CD14-positive monocyte (primary cell): Measurements from ENCODE around the gene RPS8. TPM values are rescaled to one million over a fixed set of nuclear protein-coding genes. Genes with fewer than 3 reads are reported as not detected.
"Not testable (repeated sequence)": the region's sequence is repeated elsewhere in the genome, so short reads cannot be mapped to it uniquely, and the experiment has no call there.

Experiments used
- DNase-seq, 3 donors: peaks; one replicate each; pipeline ENCODE4 v3.0.0-alpha.2; 2011 to 2022
- H2AFZ ChIP-seq: 2 replicates; pipeline ENCODE4 v1.6.0; 2012; ENCODE audit warnings: mild to moderate bottlenecking, low read depth, low read length, inconsistent platforms; ENCODE audit not compliant: insufficient read depth, poor library complexity, severe bottlenecking
- H3K27ac ChIP-seq, 2 donors: 1 replicate in 1 of 2; 2 replicates in 1 of 2; pipeline ENCODE4 v1.5.1; 2012 to 2013; ENCODE audit warnings: low read length in 2 of 2, control low read depth in 1 of 2, inconsistent platforms in 1 of 2, low read depth in 1 of 2, mild to moderate bottlenecking in 1 of 2
- H3K27me3 ChIP-seq, 2 donors: one replicate each; pipeline versions ENCODE4 v1.6.0 to v1.6.1; 2011 to 2013; ENCODE audit warnings: low read length in 2 of 2; ENCODE audit not compliant: control insufficient read depth in 2 of 2, insufficient read depth in 2 of 2
- H3K36me3 ChIP-seq, 2 donors: replicated peaks in 1 of 2; 1 replicate in 1 of 2; 2 replicates in 1 of 2; pipeline versions ENCODE4 v1.5.1 to v1.6.1; 2012 to 2013; ENCODE audit warnings: low read length in 2 of 2, control low read depth in 1 of 2, inconsistent platforms in 1 of 2, mild to moderate bottlenecking in 1 of 2; ENCODE audit not compliant: insufficient read depth in 2 of 2, control insufficient read depth in 1 of 2
- H3K4me1 ChIP-seq, 2 donors: 1 replicate in 1 of 2; 2 replicates in 1 of 2; pipeline versions ENCODE4 v1.5.1 to v1.6.1; 2012 to 2013; ENCODE audit warnings: low read length in 2 of 2, control low read depth in 1 of 2, inconsistent platforms in 1 of 2, mild to moderate bottlenecking in 1 of 2, moderate library complexity in 1 of 2; ENCODE audit not compliant: insufficient read depth in 2 of 2, control insufficient read depth in 1 of 2
- H3K4me2 ChIP-seq: replicated peaks from 2 replicates; pipeline ENCODE3; 2012; ENCODE audit warnings: low read length, moderate library complexity, mild to moderate bottlenecking; ENCODE audit not compliant: poor library complexity, severe bottlenecking; ENCODE audit errors: extremely low read depth
- H3K4me3 ChIP-seq, 3 experiments: fragments of 200-600 bp in 1 of 3; sonication (generic) in 1 of 3; replicated peaks in 1 of 3; 1 replicate in 2 of 3; 2 replicates in 1 of 3; pipeline ENCODE4 v1.5.1; 2011 to 2013; ENCODE audit warnings: low read length in 3 of 3, mild to moderate bottlenecking in 3 of 3, control low read depth in 2 of 3, low read depth in 2 of 3, inconsistent platforms in 1 of 3, moderate library complexity in 1 of 3
- H3K79me2 ChIP-seq: 2 replicates; pipeline ENCODE4 v1.6.0; 2012; ENCODE audit warnings: mild to moderate bottlenecking, control low read depth, inconsistent platforms, low read length, moderate library complexity; ENCODE audit not compliant: insufficient read depth
- H3K9ac ChIP-seq: 2 replicates; pipeline ENCODE4 v1.6.0; 2017; ENCODE audit warnings: low read length, mild to moderate bottlenecking; ENCODE audit not compliant: insufficient read depth, poor library complexity, severe bottlenecking
- H3K9me3 ChIP-seq, 2 donors: replicated peaks in 1 of 2; 1 replicate in 1 of 2; 2 replicates in 1 of 2; pipeline versions ENCODE4 v1.5.1 to v1.6.1; 2012 to 2013; ENCODE audit warnings: low read length in 2 of 2, control low read depth in 1 of 2; ENCODE audit not compliant: control insufficient read depth in 1 of 2, insufficient read depth in 1 of 2
- H4K20me1 ChIP-seq: 2 replicates; pipeline ENCODE4 v1.6.0; 2012; ENCODE audit warnings: mild to moderate bottlenecking, low read length, control low read depth, moderate library complexity; ENCODE audit not compliant: insufficient read depth
- H3K27ac Mint-ChIP-seq, 7 donors: one replicate each; pipeline ENCODE4 v1.8.0; 2020; ENCODE audit warnings: mild to moderate bottlenecking in 7 of 7, mixed read lengths in 7 of 7, moderate library complexity in 6 of 7, inconsistent platforms in 2 of 7
- H3K27me3 Mint-ChIP-seq, 3 donors: one replicate each; pipeline ENCODE4 v1.8.0; 2021 to 2022; ENCODE audit warnings: low read depth in 3 of 3, mild to moderate bottlenecking in 3 of 3, mixed read lengths in 3 of 3, moderate library complexity in 3 of 3, inconsistent platforms in 1 of 3
- H3K36me3 Mint-ChIP-seq, 2 donors: one replicate each; pipeline ENCODE4 v1.8.0; 2020; ENCODE audit warnings: mixed read lengths in 2 of 2, inconsistent platforms in 1 of 2, mild to moderate bottlenecking in 1 of 2
- H3K4me1 Mint-ChIP-seq: one replicate; pipeline ENCODE4 v1.8.0; 2020; ENCODE audit warnings: mild to moderate bottlenecking, mixed read lengths
- H3K4me3 Mint-ChIP-seq, 2 donors: one replicate each; pipeline ENCODE4 v1.8.0; 2020; ENCODE audit warnings: mild to moderate bottlenecking in 2 of 2, mixed read lengths in 2 of 2, moderate library complexity in 1 of 2
- H3K9me3 Mint-ChIP-seq, 7 donors: one replicate each; pipeline ENCODE4 v1.8.0; 2020 to 2022; ENCODE audit warnings: mixed read lengths in 7 of 7, mild to moderate bottlenecking in 6 of 7, moderate library complexity in 6 of 7, inconsistent platforms in 2 of 7
- CTCF ChIP-seq: fragments of 200-600 bp; IDR thresholded peaks from one replicate; pipeline ENCODE4 v1.8.0; 2022; ENCODE audit warnings: antibody characterized with exemption, mild to moderate bottlenecking
- WGBS: methylation state at CpG from one replicate; pipeline ENCODE4 v1.1.5; 2013; ENCODE audit warnings: missing lambda C conversion rate; ENCODE audit not compliant: insufficient coverage; 5-methylcytosine and 5-hydroxymethylcytosine counted together
- intact Hi-C, 2 donors: fragments of 100-400 bp; cut with micrococcal nuclease; formaldehyde crosslinking; loops; one replicate each; pipeline versions ENCODE4 v1.15.0 to v1.15.1; 2023
- polyA plus RNA-seq, 3 donors: library from polyadenylated mRNA; depleted of rRNA in 1 of 3; unstranded in 2 of 3; stranded (reverse) in 1 of 3; fragments of 300-500 nt in 2 of 3; fragments of >200 nt in 1 of 3; fragmentation: Illumina TruSeq in 2 of 3; gene quantifications; 1 replicate in 2 of 3; 2 replicates in 1 of 3; pipeline ENCODE4 v1.2.3, GENCODE V29; 2012 to 2021

Gene RPS8
- polyA plus RNA-seq, 3 donors, result 413 to 1,619 (median 419) TPM

- peaks cover 64 to 89% of the 10 kb centered on the region in 2 donors for H3K36me3 ChIP-seq
- no peak overlapping the region for H3K4me3 ChIP-seq
- no peak for DNase-seq
- no peak overlapping the region for H2AFZ ChIP-seq
- H3K4me1 ChIP-seq, result no peaks in the 10 kb centered on the region
- TF ChIP-seq CTCF, result no peak
- no peak overlapping the region for H3K9ac ChIP-seq
- Mint-ChIP-seq H3K27ac (no peak overlapping the region), H3K9me3 (no peaks in the 10 kb centered on the region), H3K4me1 (no peaks in the 10 kb centered on the region), H3K4me3 (no peak overlapping the region), H3K27me3 (peaks cover 0 to 1% (median 0%) of the 10 kb centered on the region in 3 donors), H3K36me3 (peaks cover 58 to 91% of the 10 kb centered on the region in 2 donors)
- H3K27me3 ChIP-seq, result no peaks in the 10 kb centered on the region
- H3K27ac ChIP-seq, result no peak overlapping the region
- H3K79me2 ChIP-seq, result no peaks in the 10 kb centered on the region
- no peaks in the 10 kb centered on the region for H3K9me3 ChIP-seq
- 100% methylated on average over 2 of the region's 3 CpGs for WGBS
- no peak overlapping the region for H3K4me2 ChIP-seq
- intact Hi-C loops, result no loop called here
- no peaks in the 10 kb centered on the region for H4K20me1 ChIP-seq
These were observed 14.5 kb upstream of the RPS8 start for GRCh38 chr1:44760876-44761275.

- DNase-seq, H3K4me1 Mint-ChIP-seq, H3K27ac ChIP-seq, H3K4me3 Mint-ChIP-seq, H3K27me3 ChIP-seq, H3K9me3 Mint-ChIP-seq, H2AFZ ChIP-seq, H3K4me3 ChIP-seq, H3K4me2 ChIP-seq, H3K79me2 ChIP-seq, H4K20me1 ChIP-seq, intact Hi-C loops, H3K27me3 Mint-ChIP-seq, H3K9me3 ChIP-seq, H3K4me1 ChIP-seq, H3K9ac ChIP-seq: not testable (repeated sequence)
- Mint-ChIP-seq H3K36me3 (peaks cover 28 to 67% of the 10 kb centered on the region in 2 donors), H3K27ac (peak overlapping the region in 2 of 7 donors; percentile 15 to 25)
- peaks cover 34 to 68% of the 10 kb centered on the region in 2 donors for H3K36me3 ChIP-seq
- WGBS, result 98% methylated on average over 5 of the region's 6 CpGs
These were observed 8.9 kb upstream of the RPS8 start for GRCh38 chr1:44766421-44766820.
